HepG2 (cell line): Measurements from ENCODE around the gene SMYD4. TPM values are rescaled to one million over a fixed set of nuclear protein-coding genes. Genes with fewer than 3 reads are reported as not detected.

Source experiments
- AKAP8 ChIP-seq: sonication (generic); formaldehyde crosslinking; IDR thresholded peaks from 2 replicates; pipeline ENCODE4 v1.5.1; 2020; ENCODE audit warnings: mild to moderate bottlenecking, missing genetic modification reagents
- ATM ChIP-seq: fragments of 450-650 bp; IDR thresholded peaks from 2 replicates; pipeline ENCODE4 v1.7.1; 2017; ENCODE audit warnings: mild to moderate bottlenecking, borderline replicate concordance
- CBFB ChIP-seq: sonication (generic); formaldehyde crosslinking; IDR thresholded peaks from 2 replicates; pipeline ENCODE4 v1.4.0; 2020; ENCODE audit warnings: missing genetic modification reagents
- CCDC6 ChIP-seq: sonication (generic); formaldehyde crosslinking; IDR thresholded peaks from 2 replicates; pipeline ENCODE4 v1.8.1; 2022; ENCODE audit warnings: mild to moderate bottlenecking, missing genetic modification reagents, moderate library complexity
- CENPT ChIP-seq: sonication (generic); formaldehyde crosslinking; IDR thresholded peaks from 2 replicates; pipeline ENCODE4 v1.8.0; 2022; ENCODE audit warnings: low read depth, mild to moderate bottlenecking, moderate library complexity, missing genetic modification reagents
- CREM ChIP-seq, 2 experiments: sonication (generic) in 1 of 2; formaldehyde crosslinking in 1 of 2; IDR thresholded peaks; 2 replicates each; pipeline versions ENCODE4 v1.4.0 to v1.6.1; 2016 to 2020; ENCODE audit warnings: antibody characterized with exemption in 1 of 2, mild to moderate bottlenecking in 1 of 2, missing genetic modification reagents in 1 of 2
- DPF2 ChIP-seq: sonication (generic); formaldehyde crosslinking; IDR thresholded peaks from 2 replicates; pipeline ENCODE4 v1.4.0; 2020; ENCODE audit warnings: mild to moderate bottlenecking, low read depth, missing genetic modification reagents, borderline replicate concordance
- FOXO1 ChIP-seq: sonication (generic); formaldehyde crosslinking; IDR thresholded peaks from 2 replicates; pipeline ENCODE4 v1.4.0; 2020; ENCODE audit warnings: missing genetic modification reagents
- HHEX ChIP-seq: IDR thresholded peaks from 2 replicates; pipeline ENCODE4 v1.6.1; 2016; ENCODE audit warnings: control low read depth
- NCOA2 ChIP-seq: sonication (generic); formaldehyde crosslinking; IDR thresholded peaks from 2 replicates; pipeline ENCODE4 v1.8.0; 2022; ENCODE audit warnings: inconsistent platforms
- PRMT3 ChIP-seq: sonication (generic); formaldehyde crosslinking; IDR thresholded peaks from 2 replicates; pipeline ENCODE4 v1.8.1; 2022; ENCODE audit warnings: low read depth, mild to moderate bottlenecking, moderate library complexity, missing genetic modification reagents, borderline replicate concordance
- SMARCE1 ChIP-seq: fragments of 450-650 bp; IDR thresholded peaks from 2 replicates; pipeline ENCODE4 v1.6.1; 2017; ENCODE audit warnings: borderline replicate concordance
- STAT5B ChIP-seq: sonication (generic); formaldehyde crosslinking; IDR thresholded peaks from 2 replicates; pipeline ENCODE4 v1.4.0; 2020; ENCODE audit warnings: missing genetic modification reagents
- TBX2 ChIP-seq: sonication (generic); formaldehyde crosslinking; IDR thresholded peaks from 2 replicates; pipeline ENCODE4 v1.5.0; 2020; ENCODE audit warnings: missing genetic modification reagents, mild to moderate bottlenecking, borderline replicate concordance
- TFDP2 ChIP-seq: sonication (generic); formaldehyde crosslinking; IDR thresholded peaks from 2 replicates; pipeline ENCODE4 v1.4.0; 2020; ENCODE audit warnings: missing genetic modification reagents
- ZBED4 ChIP-seq: sonication (generic); formaldehyde crosslinking; IDR thresholded peaks from 2 replicates; pipeline ENCODE4 v1.4.0; 2020; ENCODE audit warnings: missing genetic modification reagents, borderline replicate concordance
- ZBTB38 ChIP-seq: sonication (generic); formaldehyde crosslinking; IDR thresholded peaks from 2 replicates; pipeline ENCODE4 v1.5.1; 2020; ENCODE audit warnings: mild to moderate bottlenecking, missing genetic modification reagents
- ZC3H4 ChIP-seq: sonication (generic); formaldehyde crosslinking; IDR thresholded peaks from 2 replicates; pipeline ENCODE4 v1.4.0; 2020; ENCODE audit warnings: missing genetic modification reagents, borderline replicate concordance
- ZNF619 ChIP-seq: sonication (generic); formaldehyde crosslinking; IDR thresholded peaks from 2 replicates; pipeline ENCODE4 v1.4.0; 2020; ENCODE audit warnings: mild to moderate bottlenecking, missing genetic modification reagents
- ZNF644 ChIP-seq: IDR thresholded peaks from 2 replicates; pipeline ENCODE4 v1.6.1; 2016; ENCODE audit warnings: low read depth
- ZNF879 ChIP-seq: sonication (generic); formaldehyde crosslinking; IDR thresholded peaks from 2 replicates; pipeline ENCODE4 v1.8.1; 2023; ENCODE audit warnings: missing genetic modification reagents
- polyA plus RNA-seq, 8 experiments: library from polyadenylated mRNA; depleted of rRNA in 3 of 8; stranded (reverse) in 7 of 8; unstranded in 1 of 8; fragments of >200 nt; fragmentation: Illumina TruSeq in 4 of 8; extraction: Trizol in 4 of 8; gene quantifications; 2 replicates each; pipeline versions ENCODE4 v1.2.1 to v1.2.3, GENCODE V29; 2011 to 2016; ENCODE audit warnings: low read depth in 4 of 8, missing spikeins in 1 of 8, mixed read lengths in 1 of 8; ENCODE audit not compliant: insufficient read depth in 1 of 8
- total RNA-seq, 5 experiments: library from RNA; depleted of rRNA; stranded (reverse); fragments of >200 nt; fragmentation: Illumina TruSeq; extraction: Trizol; gene quantifications; 2 replicates each; pipeline ENCODE4 v1.2.3, GENCODE V29; 2016; ENCODE audit warnings: low read depth in 1 of 5
- TF ChIP-seq, protein P1 (sequence below): sonication (generic); formaldehyde crosslinking; IDR thresholded peaks from 2 replicates; pipeline ENCODE4 v1.8.0; 2022; ENCODE audit warnings: mild to moderate bottlenecking, missing genetic modification reagents, moderate library complexity

The SMYD4 gene
- total and polyA plus RNA-seq, 2 of the 13 experiments (the other 11 are each of a cell fraction or from before 2014, with no cell fraction given): 7.4 to 11.3 TPM

DNA sequence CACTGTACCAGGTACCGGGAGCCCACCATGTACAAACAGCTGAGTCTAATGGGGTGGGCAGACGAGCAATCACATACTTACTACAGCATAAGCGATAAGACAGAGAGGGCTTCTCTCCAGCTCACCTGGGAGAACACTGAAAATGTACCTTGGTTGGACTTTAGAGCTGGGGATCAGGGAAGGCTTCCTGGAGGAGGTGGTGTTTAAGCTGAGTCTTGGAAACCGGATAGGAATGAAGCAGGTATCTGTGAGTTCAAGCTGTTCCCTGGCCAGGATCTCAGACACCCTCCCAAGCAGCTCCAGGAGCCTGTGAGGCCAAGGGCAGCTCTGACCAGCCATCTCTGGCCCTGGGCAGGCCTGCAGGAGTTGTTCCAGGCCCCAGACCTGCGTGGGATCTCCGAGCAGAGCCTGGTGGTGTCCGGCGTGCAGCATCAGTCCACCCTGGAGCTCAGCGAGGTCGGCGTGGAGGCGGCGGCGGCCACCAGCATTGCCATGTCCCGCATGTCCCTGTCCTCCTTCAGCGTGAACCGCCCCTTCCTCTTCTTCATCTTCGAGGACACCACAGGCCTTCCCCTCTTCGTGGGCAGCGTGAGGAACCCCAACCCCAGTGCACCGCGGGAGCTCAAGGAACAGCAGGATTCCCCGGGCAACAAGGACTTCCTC is 75.8 kb downstream of the SMYD4 start (continued):
- no peak for TF ChIP-seq CREM (IDR thresholded peaks at IDR 0.05)
- no peak for TF ChIP-seq CREM (CRISPR knock-in tag; IDR thresholded peaks at IDR 0.05)
- no peak for TF ChIP-seq CCDC6
- no peak for TF ChIP-seq ATM
- no peak for TF ChIP-seq HHEX (CRISPR knock-in tag)
- TF ChIP-seq, protein P1, sequence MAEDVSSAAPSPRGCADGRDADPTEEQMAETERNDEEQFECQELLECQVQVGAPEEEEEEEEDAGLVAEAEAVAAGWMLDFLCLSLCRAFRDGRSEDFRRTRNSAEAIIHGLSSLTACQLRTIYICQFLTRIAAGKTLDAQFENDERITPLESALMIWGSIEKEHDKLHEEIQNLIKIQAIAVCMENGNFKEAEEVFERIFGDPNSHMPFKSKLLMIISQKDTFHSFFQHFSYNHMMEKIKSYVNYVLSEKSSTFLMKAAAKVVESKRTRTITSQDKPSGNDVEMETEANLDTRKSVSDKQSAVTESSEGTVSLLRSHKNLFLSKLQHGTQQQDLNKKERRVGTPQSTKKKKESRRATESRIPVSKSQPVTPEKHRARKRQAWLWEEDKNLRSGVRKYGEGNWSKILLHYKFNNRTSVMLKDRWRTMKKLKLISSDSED (CRISPR knock-in tag): no peak
- TF ChIP-seq ZNF619: no peak
- TF ChIP-seq ZBTB38 (CRISPR knock-in tag): peak; percentile 68; the same call in 1 of the 2 replicates
- no peak for TF ChIP-seq PRMT3 (CRISPR knock-in tag)
- TF ChIP-seq ZBED4 (CRISPR knock-in tag): no peak
- no peak for TF ChIP-seq STAT5B (CRISPR knock-in tag)
- TF ChIP-seq AKAP8 (CRISPR knock-in tag): peak; percentile 97
- no peak for TF ChIP-seq ZNF879
- TF ChIP-seq DPF2: no peak
- TF ChIP-seq TBX2 (CRISPR knock-in tag): no peak
- TF ChIP-seq ZC3H4 (CRISPR knock-in tag): no peak
- TF ChIP-seq FOXO1 (CRISPR knock-in tag): no peak
- TF ChIP-seq SMARCE1: no peak
- TF ChIP-seq TFDP2 (CRISPR knock-in tag): no peak
- no peak for TF ChIP-seq CENPT
- no peak for TF ChIP-seq CBFB (CRISPR knock-in tag)
- no peak for TF ChIP-seq NCOA2
- TF ChIP-seq ZNF644 (CRISPR knock-in tag): no peak
